HEK293 (cell line): ENCODE results near the gene MED25.

Experiments
- CTCF ChIP-seq: fragments of 450-650 bp; formaldehyde crosslinking; IDR thresholded peaks from 2 replicates; pipeline ENCODE4 v1.5.1; 2016; ENCODE audit warnings: missing biosample characterization, missing genetic modification characterization
- ELK4 ChIP-seq: IDR thresholded peaks from 2 replicates; pipeline ENCODE4 v1.6.1; 2011; ENCODE audit warnings: mild to moderate bottlenecking, low read depth, low read length, borderline replicate concordance
- KLF1 ChIP-seq: fragments of 450-650 bp; formaldehyde crosslinking; IDR thresholded peaks from 2 replicates; pipeline ENCODE4 v1.5.1; 2016; ENCODE audit warnings: missing biosample characterization, missing genetic modification characterization
- MYNN ChIP-seq: fragments of 450-650 bp; formaldehyde crosslinking; IDR thresholded peaks from 2 replicates; pipeline ENCODE4 v1.5.1; 2016; ENCODE audit warnings: missing biosample characterization, missing genetic modification characterization, borderline replicate concordance
- REST ChIP-seq: fragments of 450-650 bp; formaldehyde crosslinking; IDR thresholded peaks from 2 replicates; pipeline ENCODE4 v1.5.1; 2016; ENCODE audit warnings: missing biosample characterization, missing genetic modification characterization
- SCRT2 ChIP-seq: fragments of 450-650 bp; formaldehyde crosslinking; IDR thresholded peaks from 2 replicates; pipeline ENCODE4 v1.5.1; 2016; ENCODE audit warnings: missing biosample characterization, missing genetic modification characterization
- ZBTB48 ChIP-seq: fragments of 450-650 bp; formaldehyde crosslinking; IDR thresholded peaks from 2 replicates; pipeline ENCODE4 v1.5.1; 2016; ENCODE audit warnings: missing biosample characterization, missing genetic modification characterization
- ZBTB6 ChIP-seq: fragments of 450-650 bp; formaldehyde crosslinking; IDR thresholded peaks from 2 replicates; pipeline ENCODE4 v1.5.1; 2017; ENCODE audit warnings: missing biosample characterization, missing genetic modification characterization
- ZNF10 ChIP-seq: fragments of 450-650 bp; formaldehyde crosslinking; IDR thresholded peaks from 2 replicates; pipeline ENCODE4 v1.5.1; 2017; ENCODE audit warnings: missing biosample characterization, missing genetic modification characterization
- ZNF133 ChIP-seq: fragments of 450-650 bp; formaldehyde crosslinking; IDR thresholded peaks from 2 replicates; pipeline ENCODE4 v1.5.1; 2016; ENCODE audit warnings: missing biosample characterization, missing genetic modification characterization
- ZNF140 ChIP-seq: fragments of 450-650 bp; formaldehyde crosslinking; IDR thresholded peaks from 2 replicates; pipeline ENCODE4 v1.5.1; 2016; ENCODE audit warnings: missing biosample characterization, missing genetic modification characterization
- ZNF2 ChIP-seq: fragments of 450-650 bp; formaldehyde crosslinking; IDR thresholded peaks from 2 replicates; pipeline ENCODE4 v1.5.1; 2016; ENCODE audit warnings: missing biosample characterization, missing genetic modification characterization
- ZNF223 ChIP-seq: fragments of 450-650 bp; formaldehyde crosslinking; IDR thresholded peaks from 2 replicates; pipeline ENCODE4 v1.5.1; 2016; ENCODE audit warnings: missing biosample characterization, missing genetic modification characterization
- ZNF248 ChIP-seq: fragments of 450-650 bp; formaldehyde crosslinking; IDR thresholded peaks from 2 replicates; pipeline ENCODE4 v1.5.1; 2017; ENCODE audit warnings: missing biosample characterization, missing genetic modification characterization
- ZNF274 ChIP-seq, 2 experiments: fragments of 200-500 bp in 1 of 2; fragments of 450-650 bp in 1 of 2; sonication (Bioruptor generic) in 1 of 2; formaldehyde crosslinking in 1 of 2; IDR thresholded peaks; 2 replicates each; pipeline versions ENCODE4 v1.5.1 to v1.6.1; 2014 to 2016; ENCODE audit warnings: borderline replicate concordance in 1 of 2, inconsistent platforms in 1 of 2, low read length in 1 of 2, missing biosample characterization in 1 of 2, missing genetic modification characterization in 1 of 2
- ZNF280C ChIP-seq: fragments of 450-650 bp; formaldehyde crosslinking; IDR thresholded peaks from 2 replicates; pipeline ENCODE4 v1.5.1; 2016; ENCODE audit warnings: missing biosample characterization, missing genetic modification characterization
- ZNF350 ChIP-seq: fragments of 450-650 bp; formaldehyde crosslinking; IDR thresholded peaks from 2 replicates; pipeline ENCODE4 v1.5.0; 2017; ENCODE audit warnings: missing biosample characterization, mild to moderate bottlenecking, missing genetic modification characterization
- ZNF391 ChIP-seq: fragments of 450-650 bp; formaldehyde crosslinking; IDR thresholded peaks from 2 replicates; pipeline ENCODE4 v1.5.1; 2016; ENCODE audit warnings: low read depth, missing biosample characterization, missing genetic modification characterization, borderline replicate concordance
- ZNF521 ChIP-seq: fragments of 450-650 bp; formaldehyde crosslinking; IDR thresholded peaks from 2 replicates; pipeline ENCODE4 v1.5.1; 2017; ENCODE audit warnings: missing biosample characterization, mild to moderate bottlenecking, missing genetic modification characterization
- ZNF555 ChIP-seq: fragments of 450-650 bp; formaldehyde crosslinking; conservative IDR thresholded peaks from 2 replicates; pipeline ENCODE4 v1.5.1; 2017; ENCODE audit warnings: missing biosample characterization, mild to moderate bottlenecking, missing genetic modification characterization, inconsistent platforms
- ZNF596 ChIP-seq: fragments of 450-650 bp; IDR thresholded peaks from 2 replicates; pipeline ENCODE4 v1.5.0; 2018; ENCODE audit warnings: missing biosample characterization, mild to moderate bottlenecking, missing genetic modification characterization, moderate library complexity
- ZNF664 ChIP-seq: fragments of 450-650 bp; formaldehyde crosslinking; IDR thresholded peaks from 2 replicates; pipeline ENCODE4 v1.5.1; 2016; ENCODE audit warnings: missing biosample characterization, missing genetic modification characterization
- ZNF670 ChIP-seq: fragments of 450-650 bp; formaldehyde crosslinking; IDR thresholded peaks from 2 replicates; pipeline ENCODE4 v1.5.1; 2016; ENCODE audit warnings: missing biosample characterization, missing genetic modification characterization, low read depth
- ZNF692 ChIP-seq: fragments of 450-650 bp; formaldehyde crosslinking; IDR thresholded peaks from 2 replicates; pipeline ENCODE4 v1.5.1; 2016; ENCODE audit warnings: missing biosample characterization, missing genetic modification characterization
- ZNF747 ChIP-seq: fragments of 450-650 bp; formaldehyde crosslinking; IDR thresholded peaks from 2 replicates; pipeline ENCODE4 v1.5.1; 2016; ENCODE audit warnings: missing biosample characterization, missing genetic modification characterization
- ZSCAN16 ChIP-seq: fragments of 450-650 bp; formaldehyde crosslinking; IDR thresholded peaks from 2 replicates; pipeline ENCODE4 v1.5.1; 2016; ENCODE audit warnings: missing biosample characterization, missing genetic modification characterization

MED25 gene

GRCh38 chr19:49876422-49877019, 58.4 kb downstream of the MED25 start (continued):
- TF ChIP-seq ZNF223 (tag by site-specific recombination) (no peak; the same call in 1 of the 2 replicates), REST (tag by site-specific recombination) (no peak), ZSCAN16 (tag by site-specific recombination) (no peak), ZNF280C (tag by site-specific recombination) (no peak), SCRT2 (peak; percentile 38), ZNF521 (tag by site-specific recombination) (no peak), ZNF248 (tag by site-specific recombination) (no peak), ZNF133 (tag by site-specific recombination) (peak; percentile 23; the same call in 1 of the 2 replicates), KLF1 (tag by site-specific recombination) (0 out of 2 replicates have a peak, but pooled peaks have one; percentile 15), CTCF (no peak), ZNF10 (tag by site-specific recombination) (no peak), ZNF596 (no peak), ZNF555 (tag by site-specific recombination) (no peak), ZNF747 (tag by site-specific recombination) (no peak), ZNF274 (IDR thresholded peaks at IDR 0.05; ENCODE audit: low read length) (no peak), ZNF274 (tag by site-specific recombination; IDR thresholded peaks at IDR 0.05; ENCODE audit: borderline replicate concordance) (no peak), MYNN (tag by site-specific recombination) (no peak), ZNF670 (no peak), ZNF391 (no peak; the same call in 1 of the 2 replicates), ELK4 (no peak), ZNF2 (tag by site-specific recombination) (no peak), ZNF692 (0 out of 2 replicates have a peak, but pooled peaks have one; percentile 40), ZNF350 (tag by site-specific recombination) (no peak), ZBTB6 (peak; percentile 46; the same call in 1 of the 2 replicates), ZNF140 (no peak), ZNF664 (tag by site-specific recombination) (no peak), ZBTB48 (tag by site-specific recombination) (no peak)
